HepG2 (cell line): ENCODE measurements around the gene TMEM139. TPM values are rescaled to one million over a fixed set of nuclear protein-coding genes. Genes with fewer than 3 reads are reported as not detected.

Experiments used
- HNF4G ChIP-seq, 2 experiments: sonication (generic) in 1 of 2; formaldehyde crosslinking in 1 of 2; IDR thresholded peaks; 2 replicates each; pipeline versions ENCODE4 v1.4.0 to v1.6.1; 2011 to 2020; ENCODE audit warnings: borderline replicate concordance in 2 of 2, low read depth in 2 of 2, mild to moderate bottlenecking in 2 of 2, low read length in 1 of 2, missing genetic modification reagents in 1 of 2, moderate library complexity in 1 of 2
- HOXA7 ChIP-seq: sonication (generic); formaldehyde crosslinking; IDR thresholded peaks from 2 replicates; pipeline ENCODE4 v1.8.1; 2022; ENCODE audit warnings: mild to moderate bottlenecking, missing genetic modification reagents, moderate library complexity
- MAF1 ChIP-seq: sonication (generic); formaldehyde crosslinking; IDR thresholded peaks from 2 replicates; pipeline ENCODE4 v1.5.0; 2020; ENCODE audit warnings: missing genetic modification reagents, borderline replicate concordance
- SRSF9 ChIP-seq: fragments of 200-400 bp; formaldehyde crosslinking; IDR thresholded peaks from 2 replicates; pipeline ENCODE4 v1.6.1; 2018; ENCODE audit warnings: borderline replicate concordance, mild to moderate bottlenecking, low read depth, low read length; ENCODE audit not compliant: insufficient read depth, poor library complexity, severe bottlenecking
- ZFP1 ChIP-seq: IDR thresholded peaks from 2 replicates; pipeline ENCODE4 v1.6.1; 2016
- ZKSCAN5 ChIP-seq: sonication (generic); formaldehyde crosslinking; IDR thresholded peaks from 2 replicates; pipeline ENCODE4 v1.5.1; 2020; ENCODE audit warnings: mild to moderate bottlenecking, missing genetic modification reagents
- ZNF569 ChIP-seq: sonication (generic); formaldehyde crosslinking; IDR thresholded peaks from 2 replicates; pipeline ENCODE4 v1.5.0; 2020; ENCODE audit warnings: mild to moderate bottlenecking, missing genetic modification reagents, moderate library complexity, borderline replicate concordance
- polyA plus RNA-seq, 8 experiments: library from polyadenylated mRNA; depleted of rRNA in 3 of 8; stranded (reverse) in 7 of 8; unstranded in 1 of 8; fragments of >200 nt; fragmentation: Illumina TruSeq in 4 of 8; extraction: Trizol in 4 of 8; gene quantifications; 2 replicates each; pipeline versions ENCODE4 v1.2.1 to v1.2.3, GENCODE V29; 2011 to 2016; ENCODE audit warnings: low read depth in 4 of 8, missing spikeins in 1 of 8, mixed read lengths in 1 of 8; ENCODE audit not compliant: insufficient read depth in 1 of 8
- total RNA-seq, 5 experiments: library from RNA; depleted of rRNA; stranded (reverse); fragments of >200 nt; fragmentation: Illumina TruSeq; extraction: Trizol; gene quantifications; 2 replicates each; pipeline ENCODE4 v1.2.3, GENCODE V29; 2016; ENCODE audit warnings: low read depth in 1 of 5
- TF ChIP-seq, protein P1 (sequence below), 2 experiments: fragments of 450-650 bp in 1 of 2; sonication (generic) in 1 of 2; formaldehyde crosslinking in 1 of 2; IDR thresholded peaks; 2 replicates each; pipeline versions ENCODE4 v1.6.1 to v1.8.0; 2016 to 2022; ENCODE audit warnings: antibody characterized with exemption in 1 of 2, mild to moderate bottlenecking in 1 of 2, missing genetic modification reagents in 1 of 2
- TF ChIP-seq, protein P2 (sequence below): sonication (generic); formaldehyde crosslinking; IDR thresholded peaks from 2 replicates; pipeline ENCODE4 v1.4.0; 2020; ENCODE audit warnings: missing genetic modification reagents
- TF ChIP-seq, protein P3 (sequence below): sonication (generic); formaldehyde crosslinking; IDR thresholded peaks from 2 replicates; pipeline ENCODE4 v1.4.0; 2020; ENCODE audit warnings: missing genetic modification reagents, borderline replicate concordance

The TMEM139 gene
- total and polyA plus RNA-seq, 2 of the 13 experiments (the other 11 are each of a cell fraction or from before 2014, with no cell fraction given) = 7.9 to 14.0 TPM

DNA sequence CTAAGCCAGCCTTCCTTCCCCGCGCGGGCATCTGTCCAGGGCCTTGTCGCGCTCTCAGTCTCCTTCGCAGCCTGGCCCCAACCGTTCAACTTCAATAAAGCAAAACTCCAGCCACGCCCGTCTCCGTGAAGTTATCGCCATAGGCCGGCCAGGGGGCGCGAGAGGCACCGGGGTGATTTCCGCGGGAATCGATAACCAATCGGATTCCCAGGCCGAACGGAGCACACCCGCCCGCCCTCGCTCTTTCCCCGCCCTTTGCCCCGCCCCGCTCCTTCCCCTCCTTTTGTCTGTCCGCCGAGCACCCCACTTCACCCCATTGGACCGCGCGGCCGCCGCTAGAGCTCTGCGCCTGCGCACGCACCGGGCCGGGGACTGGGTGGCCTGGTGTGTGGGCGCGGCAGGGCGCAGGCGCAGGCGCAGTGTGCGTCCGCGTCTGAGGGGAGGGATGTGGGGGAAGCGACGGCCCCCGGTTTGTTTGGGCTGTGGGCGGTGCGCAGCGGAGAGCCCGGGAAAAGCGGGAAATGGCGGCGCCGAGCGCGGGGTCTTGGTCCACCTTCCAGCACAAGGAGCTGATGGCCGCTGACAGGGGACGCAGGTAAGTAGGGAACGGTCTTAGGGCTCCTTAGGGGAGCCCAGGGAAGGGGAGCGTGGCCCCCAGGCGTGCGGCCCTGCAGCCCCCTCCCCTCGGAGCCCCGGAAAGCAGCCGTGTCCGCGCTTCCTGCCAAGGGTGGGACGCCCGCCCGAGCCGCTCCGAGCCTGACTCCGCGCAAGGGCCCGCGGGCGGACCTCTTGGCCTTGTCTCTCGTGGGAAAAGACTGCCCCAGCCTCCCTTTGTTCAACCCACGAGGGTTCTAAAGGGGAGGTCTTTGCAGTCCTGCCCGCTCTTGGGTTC lies 3.4 kb downstream of the TMEM139 start, which contains the start of gene CASP2 (continued):
- TF ChIP-seq, protein P1, sequence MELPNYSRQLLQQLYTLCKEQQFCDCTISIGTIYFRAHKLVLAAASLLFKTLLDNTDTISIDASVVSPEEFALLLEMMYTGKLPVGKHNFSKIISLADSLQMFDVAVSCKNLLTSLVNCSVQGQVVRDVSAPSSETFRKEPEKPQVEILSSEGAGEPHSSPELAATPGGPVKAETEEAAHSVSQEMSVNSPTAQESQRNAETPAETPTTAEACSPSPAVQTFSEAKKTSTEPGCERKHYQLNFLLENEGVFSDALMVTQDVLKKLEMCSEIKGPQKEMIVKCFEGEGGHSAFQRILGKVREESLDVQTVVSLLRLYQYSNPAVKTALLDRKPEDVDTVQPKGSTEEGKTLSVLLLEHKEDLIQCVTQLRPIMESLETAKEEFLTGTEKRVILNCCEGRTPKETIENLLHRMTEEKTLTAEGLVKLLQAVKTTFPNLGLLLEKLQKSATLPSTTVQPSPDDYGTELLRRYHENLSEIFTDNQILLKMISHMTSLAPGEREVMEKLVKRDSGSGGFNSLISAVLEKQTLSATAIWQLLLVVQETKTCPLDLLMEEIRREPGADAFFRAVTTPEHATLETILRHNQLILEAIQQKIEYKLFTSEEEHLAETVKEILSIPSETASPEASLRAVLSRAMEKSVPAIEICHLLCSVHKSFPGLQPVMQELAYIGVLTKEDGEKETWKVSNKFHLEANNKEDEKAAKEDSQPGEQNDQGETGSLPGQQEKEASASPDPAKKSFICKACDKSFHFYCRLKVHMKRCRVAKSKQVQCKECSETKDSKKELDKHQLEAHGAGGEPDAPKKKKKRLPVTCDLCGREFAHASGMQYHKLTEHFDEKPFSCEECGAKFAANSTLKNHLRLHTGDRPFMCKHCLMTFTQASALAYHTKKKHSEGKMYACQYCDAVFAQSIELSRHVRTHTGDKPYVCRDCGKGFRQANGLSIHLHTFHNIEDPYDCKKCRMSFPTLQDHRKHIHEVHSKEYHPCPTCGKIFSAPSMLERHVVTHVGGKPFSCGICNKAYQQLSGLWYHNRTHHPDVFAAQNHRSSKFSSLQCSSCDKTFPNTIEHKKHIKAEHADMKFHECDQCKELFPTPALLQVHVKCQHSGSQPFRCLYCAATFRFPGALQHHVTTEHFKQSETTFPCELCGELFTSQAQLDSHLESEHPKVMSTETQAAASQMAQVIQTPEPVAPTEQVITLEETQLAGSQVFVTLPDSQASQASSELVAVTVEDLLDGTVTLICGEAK (IDR thresholded peaks at IDR 0.05) = no peak
- TF ChIP-seq, protein P1 (CRISPR knock-in tag; IDR thresholded peaks at IDR 0.05) = 0 out of 2 replicates have a peak, but pooled peaks have one; percentile 33
- TF ChIP-seq, protein P2, sequence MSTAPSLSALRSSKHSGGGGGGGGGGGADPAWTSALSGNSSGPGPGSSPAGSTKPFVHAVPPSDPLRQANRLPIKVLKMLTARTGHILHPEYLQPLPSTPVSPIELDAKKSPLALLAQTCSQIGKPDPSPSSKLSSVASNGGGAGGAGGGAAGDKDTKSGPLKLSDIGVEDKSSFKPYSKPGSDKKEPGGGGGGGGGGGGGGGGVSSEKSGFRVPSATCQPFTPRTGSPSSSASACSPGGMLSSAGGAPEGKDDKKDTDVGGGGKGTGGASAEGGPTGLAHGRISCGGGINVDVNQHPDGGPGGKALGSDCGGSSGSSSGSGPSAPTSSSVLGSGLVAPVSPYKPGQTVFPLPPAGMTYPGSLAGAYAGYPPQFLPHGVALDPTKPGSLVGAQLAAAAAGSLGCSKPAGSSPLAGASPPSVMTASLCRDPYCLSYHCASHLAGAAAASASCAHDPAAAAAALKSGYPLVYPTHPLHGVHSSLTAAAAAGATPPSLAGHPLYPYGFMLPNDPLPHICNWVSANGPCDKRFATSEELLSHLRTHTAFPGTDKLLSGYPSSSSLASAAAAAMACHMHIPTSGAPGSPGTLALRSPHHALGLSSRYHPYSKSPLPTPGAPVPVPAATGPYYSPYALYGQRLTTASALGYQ (CRISPR knock-in tag) = no peak
- TF ChIP-seq HOXA7 = no peak
- TF ChIP-seq ZNF569 (CRISPR knock-in tag) = no peak
- no peak for TF ChIP-seq SRSF9
- TF ChIP-seq, protein P3, sequence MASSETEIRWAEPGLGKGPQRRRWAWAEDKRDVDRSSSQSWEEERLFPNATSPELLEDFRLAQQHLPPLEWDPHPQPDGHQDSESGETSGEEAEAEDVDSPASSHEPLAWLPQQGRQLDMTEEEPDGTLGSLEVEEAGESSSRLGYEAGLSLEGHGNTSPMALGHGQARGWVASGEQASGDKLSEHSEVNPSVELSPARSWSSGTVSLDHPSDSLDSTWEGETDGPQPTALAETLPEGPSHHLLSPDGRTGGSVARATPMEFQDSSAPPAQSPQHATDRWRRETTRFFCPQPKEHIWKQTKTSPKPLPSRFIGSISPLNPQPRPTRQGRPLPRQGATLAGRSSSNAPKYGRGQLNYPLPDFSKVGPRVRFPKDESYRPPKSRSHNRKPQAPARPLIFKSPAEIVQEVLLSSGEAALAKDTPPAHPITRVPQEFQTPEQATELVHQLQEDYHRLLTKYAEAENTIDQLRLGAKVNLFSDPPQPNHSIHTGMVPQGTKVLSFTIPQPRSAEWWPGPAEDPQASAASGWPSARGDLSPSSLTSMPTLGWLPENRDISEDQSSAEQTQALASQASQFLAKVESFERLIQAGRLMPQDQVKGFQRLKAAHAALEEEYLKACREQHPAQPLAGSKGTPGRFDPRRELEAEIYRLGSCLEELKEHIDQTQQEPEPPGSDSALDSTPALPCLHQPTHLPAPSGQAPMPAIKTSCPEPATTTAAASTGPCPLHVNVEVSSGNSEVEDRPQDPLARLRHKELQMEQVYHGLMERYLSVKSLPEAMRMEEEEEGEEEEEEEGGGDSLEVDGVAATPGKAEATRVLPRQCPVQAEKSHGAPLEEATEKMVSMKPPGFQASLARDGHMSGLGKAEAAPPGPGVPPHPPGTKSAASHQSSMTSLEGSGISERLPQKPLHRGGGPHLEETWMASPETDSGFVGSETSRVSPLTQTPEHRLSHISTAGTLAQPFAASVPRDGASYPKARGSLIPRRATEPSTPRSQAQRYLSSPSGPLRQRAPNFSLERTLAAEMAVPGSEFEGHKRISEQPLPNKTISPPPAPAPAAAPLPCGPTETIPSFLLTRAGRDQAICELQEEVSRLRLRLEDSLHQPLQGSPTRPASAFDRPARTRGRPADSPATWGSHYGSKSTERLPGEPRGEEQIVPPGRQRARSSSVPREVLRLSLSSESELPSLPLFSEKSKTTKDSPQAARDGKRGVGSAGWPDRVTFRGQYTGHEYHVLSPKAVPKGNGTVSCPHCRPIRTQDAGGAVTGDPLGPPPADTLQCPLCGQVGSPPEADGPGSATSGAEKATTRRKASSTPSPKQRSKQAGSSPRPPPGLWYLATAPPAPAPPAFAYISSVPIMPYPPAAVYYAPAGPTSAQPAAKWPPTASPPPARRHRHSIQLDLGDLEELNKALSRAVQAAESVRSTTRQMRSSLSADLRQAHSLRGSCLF = no peak
- no peak for TF ChIP-seq MAF1
- no peak for TF ChIP-seq HNF4G (IDR thresholded peaks at IDR 0.05; ENCODE audit: borderline replicate concordance, low read depth, low read length)
- TF ChIP-seq HNF4G (CRISPR knock-in tag; IDR thresholded peaks at IDR 0.05; ENCODE audit: borderline replicate concordance, low read depth) = no peak
- no peak for TF ChIP-seq ZFP1 (CRISPR knock-in tag)
- no peak for TF ChIP-seq ZKSCAN5 (CRISPR knock-in tag)
